ENCODE results near the gene ARHGAP15.

GRCh38 chr2:143162997-143163396, 33.8 kb downstream of the ARHGAP15 start:
- no peak for TF ChIP-seq CTCF (IDR thresholded peaks at IDR 0.05)
- TF ChIP-seq POLR2A (IDR thresholded peaks at IDR 0.05) = no peak
